A549 treated with ZK216348 at 1 μM for 4 hours (cell line): Measurements from ENCODE around the gene RTN3. TPM values are rescaled to one million over a fixed set of nuclear protein-coding genes. Genes with fewer than 3 reads are reported as not detected.

Experiments
- total RNA-seq: library from RNA; stranded (reverse); fragments of 200-300 nt; extraction: Qiagen RNA extraction; gene quantifications from 5 replicates; pipeline ENCODE4 v1.2.3, GENCODE V29; 2022; ENCODE audit warnings: low read depth

RTN3 gene
- 89.7 to 123 TPM (median 108 TPM) in 5 replicates for total RNA-seq

GRCh38 chr11:63681321-63682065 lies at the start of gene RTN3:
TSS of gene RTN3 (plus strand) at chr11:63681500. CDS start at chr11:63681637, 137 bp downstream.

DNA sequence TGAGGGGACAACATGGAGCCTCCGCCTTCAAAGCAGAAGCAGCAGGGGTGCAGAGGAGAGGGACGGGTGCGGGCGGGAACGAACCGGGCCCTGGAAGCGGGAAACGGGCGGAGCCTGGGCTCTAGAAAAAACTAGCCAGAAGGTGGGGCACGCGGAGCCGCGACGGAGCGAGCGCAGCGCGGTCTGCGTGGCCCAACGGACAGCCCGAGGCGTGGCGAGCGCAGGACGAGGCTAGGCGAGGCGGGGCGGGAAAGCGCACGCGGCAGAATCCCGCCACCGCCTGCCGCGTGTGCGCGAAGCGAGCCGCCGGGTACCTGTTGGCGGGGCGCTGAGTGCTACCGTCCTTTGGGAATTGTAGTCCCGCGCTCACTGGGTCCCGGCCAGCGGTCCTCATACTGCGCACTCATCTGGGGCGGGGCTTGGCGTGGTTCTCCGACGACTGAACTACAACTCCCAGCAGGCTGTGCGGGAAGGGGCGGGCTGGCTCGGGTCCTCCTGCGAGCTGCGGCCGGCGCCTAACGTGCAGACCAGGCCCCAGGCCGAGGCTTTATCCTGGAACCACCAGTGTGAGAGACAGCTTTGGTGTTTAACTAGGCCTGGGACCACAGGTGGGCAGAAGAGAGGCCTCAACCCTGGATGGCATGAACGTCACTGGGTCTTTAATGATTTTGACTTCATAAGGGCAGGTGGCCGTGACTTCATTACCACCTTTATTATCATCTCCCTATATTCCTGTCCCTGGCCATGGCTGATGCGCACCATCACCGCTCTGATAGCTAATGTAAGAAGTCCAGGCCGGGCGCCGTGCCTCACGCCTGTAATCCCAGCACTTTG lies 9.8 kb upstream of the RTN3 start, which contains the start of gene ATL3:
TSS of gene ATL3 (minus strand) at position 55 of the 834 bp plus-strand sequence. CDS start at position 14, 41 bp downstream.

GRCh38 chr11:63768237-63769041 lies 87.1 kb downstream of the RTN3 start, which contains the start of gene ZFTA:
TSS of gene ZFTA (minus strand) at chr11:63768775. CDS start at chr11:63768622, 153 bp downstream.

Other genes starting within 250 kb of the RTN3 start
- gene PLAAT5, start 190.3 kb upstream of the RTN3 start, total RNA-seq = not detected in 5 replicates
- gene LGALS12, start 175.4 kb upstream of the RTN3 start, total RNA-seq = not detected in 5 replicates
- gene PLAAT4, start 144.7 kb upstream of the RTN3 start, total RNA-seq = 1.7 to 2.4 TPM (median 2.0 TPM) in 5 replicates
- 0.28 to 0.77 TPM (median 0.64 TPM) in 5 replicates for gene PLAAT2, start 118.1 kb upstream of the RTN3 start, total RNA-seq
- 48.5 to 62.0 TPM (median 58.9 TPM) in 5 replicates for gene PLAAT3, start 67.1 kb upstream of the RTN3 start, total RNA-seq
- gene ATL3, start 10.1 kb upstream of the RTN3 start, total RNA-seq = 29.2 to 37.1 TPM (median 34.1 TPM) in 5 replicates
- gene ZFTA, start 87.3 kb downstream of the RTN3 start, total RNA-seq = 4.4 to 8.5 TPM (median 6.8 TPM) in 5 replicates
- gene SPINDOC, start 132.0 kb downstream of the RTN3 start, total RNA-seq = 32.2 to 59.0 TPM (median 48.7 TPM) in 5 replicates
- gene MARK2, start 157.6 kb downstream of the RTN3 start, total RNA-seq = 21.4 to 27.9 TPM (median 26.3 TPM) in 5 replicates
- gene RCOR2, start 235.7 kb downstream of the RTN3 start, total RNA-seq = 0.64 to 1.0 TPM (median 0.95 TPM) in 5 replicates